Ammon's horn (tissue), 1 donor: ENCODE data around the gene GSX1.
"Not testable (repeated sequence)": the region's sequence is repeated elsewhere in the genome, so short reads cannot be mapped to it uniquely, and the experiment has no call there.

Source experiments
- DNase-seq: peaks from one replicate; pipeline ENCODE4 v3.0.0-alpha.2; 2016; ENCODE audit warnings: low spot score

GSX1 gene

DNA sequence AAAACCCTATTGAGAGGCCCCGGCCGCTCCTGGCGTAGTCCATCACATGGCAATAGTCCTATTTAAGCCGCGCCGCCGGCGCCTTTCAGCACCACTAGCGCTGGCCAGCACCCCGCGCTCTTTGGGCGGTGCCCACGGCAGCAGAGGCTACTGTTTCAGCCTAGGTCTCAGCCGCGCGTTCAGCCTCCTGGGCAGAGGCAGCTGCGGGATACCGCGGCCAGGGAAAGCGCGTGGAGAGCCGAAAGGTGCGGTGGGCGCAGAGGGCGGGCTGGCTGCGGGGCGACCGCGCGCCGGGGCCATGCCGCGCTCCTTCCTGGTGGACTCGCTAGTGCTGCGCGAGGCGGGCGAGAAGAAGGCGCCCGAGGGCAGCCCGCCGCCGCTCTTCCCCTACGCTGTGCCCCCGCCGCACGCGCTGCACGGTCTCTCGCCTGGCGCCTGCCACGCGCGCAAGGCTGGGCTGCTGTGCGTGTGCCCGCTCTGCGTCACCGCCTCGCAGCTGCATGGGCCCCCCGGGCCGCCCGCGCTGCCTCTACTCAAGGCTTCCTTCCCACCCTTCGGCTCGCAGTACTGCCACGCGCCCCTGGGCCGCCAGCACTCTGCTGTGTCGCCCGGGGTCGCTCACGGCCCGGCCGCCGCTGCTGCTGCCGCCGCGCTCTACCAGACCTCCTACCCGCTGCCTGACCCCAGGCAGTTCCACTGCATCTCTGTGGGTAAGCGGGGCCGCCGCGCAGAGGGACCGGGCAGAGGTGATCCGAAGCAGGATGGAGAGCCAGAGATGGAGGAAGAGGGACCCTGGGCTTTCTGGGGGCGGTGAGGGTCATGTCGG lies at the start of gene GSX1:
Gene GSX1 (plus strand): TSS at position 91 of the 826 bp plus-strand sequence. CDS start 208 bp downstream, at position 299.
- peak; percentile 59 for DNase-seq

DNA sequence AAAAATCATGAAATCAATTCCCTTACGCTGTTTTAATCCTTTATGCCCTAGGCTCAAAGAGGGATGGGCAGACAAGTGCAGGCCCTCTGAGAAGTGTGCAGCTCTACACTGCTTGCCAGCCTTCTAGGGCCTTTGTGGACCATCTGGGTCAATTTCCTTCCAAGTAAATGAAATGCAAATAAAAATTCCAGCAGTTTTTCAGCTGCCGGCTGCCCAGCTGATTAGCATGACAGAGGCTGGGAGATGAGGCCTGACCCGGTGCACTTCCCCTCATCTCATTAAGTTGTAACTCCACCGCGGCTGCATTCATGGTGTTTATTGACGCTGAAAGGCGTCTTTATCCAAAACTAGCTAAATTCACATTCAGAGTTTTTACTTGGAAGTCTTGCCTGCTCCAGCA lies 47.5 kb upstream of the GSX1 start:
- DNase-seq, result peak; percentile 17

DNA sequence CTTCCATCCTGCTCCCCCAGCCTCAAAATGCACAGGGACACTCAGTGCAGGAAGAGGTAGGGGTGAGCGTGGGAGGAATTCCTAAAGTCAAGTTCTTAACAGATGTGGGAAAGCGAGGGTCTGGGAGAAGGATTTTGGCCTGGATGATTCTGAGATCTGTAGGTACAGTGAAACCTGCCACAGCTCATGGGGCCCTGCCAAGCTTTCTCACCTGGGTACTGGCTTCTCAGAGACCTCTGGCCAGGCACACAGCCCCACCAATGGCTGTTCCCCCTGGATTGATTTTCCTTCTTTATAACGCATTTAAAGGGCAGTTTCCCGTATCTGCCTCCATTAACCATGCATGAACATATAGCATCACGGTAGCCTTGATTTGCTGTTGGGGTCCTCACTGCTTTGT lies 47.0 kb upstream of the GSX1 start:
- DNase-seq, result no peak

DNA sequence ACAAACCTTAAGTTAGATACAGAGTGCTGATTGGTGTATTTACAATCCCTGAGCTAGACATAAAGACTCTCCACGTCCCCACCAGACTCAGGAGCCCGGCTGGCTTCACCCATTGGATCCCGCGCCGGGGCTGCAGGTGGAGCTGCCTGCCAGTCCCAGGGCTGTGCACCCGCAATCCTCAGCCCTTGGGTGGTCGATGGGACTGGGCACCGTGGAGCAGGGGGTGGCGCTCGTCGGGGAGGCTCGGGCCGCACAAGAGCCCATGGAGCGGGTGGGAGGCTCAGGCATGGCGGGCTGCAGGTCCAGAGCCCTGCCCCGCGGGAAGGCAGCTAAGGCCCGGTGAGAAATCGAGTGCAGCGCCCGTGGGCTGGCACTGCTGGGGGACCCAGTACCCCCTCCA lies 44.1 kb upstream of the GSX1 start:
- not testable (repeated sequence) for DNase-seq

DNA sequence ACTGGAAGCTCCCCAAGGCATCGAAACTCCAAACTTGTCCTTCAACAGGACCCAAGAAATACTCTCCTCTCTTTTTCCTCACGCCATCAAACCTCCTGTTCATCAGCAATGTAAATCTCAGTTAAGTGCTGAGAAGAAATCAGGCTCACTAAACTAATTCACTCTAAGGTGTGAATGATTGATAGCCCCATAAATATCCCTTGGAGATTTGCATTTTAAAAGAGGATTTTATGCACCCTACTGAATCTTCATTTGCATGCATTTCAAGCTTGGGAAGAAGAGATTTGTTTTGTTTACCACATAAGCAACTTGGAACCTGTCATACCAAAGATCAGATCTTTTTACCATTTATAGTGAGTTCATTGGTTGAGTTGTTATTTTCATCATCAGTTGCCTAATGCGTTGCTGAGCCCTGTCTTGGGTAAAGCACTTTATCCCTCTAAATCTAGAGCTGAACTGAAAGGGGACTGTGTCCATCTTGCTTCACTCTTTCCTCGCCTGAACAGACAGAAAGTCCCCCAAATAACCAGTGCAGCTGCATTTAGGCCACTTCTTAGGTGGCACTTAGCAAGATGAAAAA lies 40.2 kb upstream of the GSX1 start:
- DNase-seq, result no peak

DNA sequence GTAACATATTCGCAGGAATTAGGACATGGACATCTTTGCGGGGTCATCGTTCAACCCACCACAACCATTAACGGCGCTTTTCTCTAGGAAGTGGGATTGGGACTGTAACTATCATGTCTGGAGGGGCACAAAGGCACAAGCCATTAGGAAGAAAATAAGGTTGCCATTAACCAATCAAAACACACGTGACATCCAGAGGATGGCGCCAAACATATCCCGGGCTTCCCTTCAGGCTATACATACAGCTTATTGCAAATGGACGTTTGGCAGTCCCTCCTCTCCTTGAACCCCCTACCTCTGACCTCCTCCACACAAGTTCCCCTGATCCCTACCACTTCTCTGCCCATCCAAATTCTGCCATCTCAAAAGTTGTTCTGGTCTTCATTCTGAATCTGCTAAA lies 26.6 kb upstream of the GSX1 start:
- no peak for DNase-seq

DNA sequence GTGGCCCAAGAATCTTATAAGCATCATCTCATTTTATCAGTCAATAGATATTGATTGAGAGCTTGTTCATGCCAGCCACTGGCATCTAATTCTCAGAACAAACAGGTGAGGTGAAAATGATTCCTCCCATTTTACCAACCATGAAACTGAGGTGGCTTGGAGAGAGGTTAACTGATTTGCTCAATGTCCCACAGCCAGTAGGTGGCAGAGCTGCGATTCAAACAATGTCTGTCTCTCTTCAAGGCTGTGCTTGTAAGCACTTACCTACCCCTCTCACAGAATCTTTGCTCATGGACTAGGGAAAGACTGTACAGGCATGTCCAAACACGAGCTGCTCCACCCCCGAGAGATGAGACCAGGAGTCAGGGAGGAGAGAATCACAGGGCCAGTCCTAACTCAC lies 21.5 kb upstream of the GSX1 start:
- peak; percentile 11 for DNase-seq

DNA sequence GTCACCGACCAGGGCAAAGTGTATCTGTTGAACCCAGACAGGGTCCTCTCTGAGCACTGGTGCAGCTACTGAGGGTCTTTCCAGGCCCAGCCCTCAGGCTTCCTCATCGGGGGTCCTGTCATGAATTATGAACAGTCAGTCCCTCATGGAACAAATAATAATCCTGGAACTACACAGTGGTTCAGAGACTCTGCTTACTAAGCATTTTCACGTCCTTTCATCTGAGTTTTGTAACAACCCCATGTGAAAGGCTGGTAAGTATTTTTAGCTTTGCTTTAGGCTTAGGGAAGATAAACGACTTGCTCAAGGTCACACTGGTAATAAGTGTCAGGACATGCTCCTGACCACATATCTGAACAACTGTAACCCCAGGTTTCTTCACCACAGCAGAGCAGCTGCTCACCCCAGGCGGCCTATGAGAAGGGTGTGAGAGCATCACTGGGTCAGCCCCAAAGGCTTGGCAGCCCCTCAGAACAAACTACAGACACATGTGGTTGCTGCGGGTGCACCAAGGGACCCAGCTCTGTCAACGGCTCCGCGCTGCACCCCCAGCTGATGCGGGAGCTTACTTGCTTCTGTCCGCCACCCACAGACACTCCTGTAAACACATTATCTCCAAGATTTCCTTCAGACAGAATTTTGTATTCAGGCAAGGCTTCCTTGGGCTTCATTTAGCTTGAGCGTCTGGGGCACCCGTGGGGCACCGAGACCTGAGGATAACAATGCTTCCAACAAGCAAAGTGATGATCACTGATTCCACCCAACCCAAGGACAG lies 19.4 kb upstream of the GSX1 start:
- no peak for DNase-seq

DNA sequence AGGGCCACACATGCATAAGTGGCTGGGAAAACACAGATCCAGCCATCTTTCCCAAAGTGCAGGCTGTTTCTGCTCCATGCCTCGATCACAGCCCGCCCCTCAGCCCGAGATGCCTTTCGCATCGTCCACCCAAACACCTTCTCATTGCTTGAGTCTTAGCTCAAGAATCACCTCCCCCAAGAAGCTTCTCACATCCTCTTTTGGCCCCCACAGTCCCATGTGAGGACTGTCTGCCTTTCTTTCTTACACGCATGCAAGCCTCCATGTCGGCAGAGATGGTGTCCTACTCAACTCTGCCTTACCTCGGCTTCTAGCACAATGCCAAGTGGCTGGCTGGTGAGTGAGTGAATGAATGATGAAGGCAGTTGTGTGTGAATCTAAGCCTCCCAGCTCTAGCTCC lies 18.1 kb upstream of the GSX1 start:
- no peak for DNase-seq

DNA sequence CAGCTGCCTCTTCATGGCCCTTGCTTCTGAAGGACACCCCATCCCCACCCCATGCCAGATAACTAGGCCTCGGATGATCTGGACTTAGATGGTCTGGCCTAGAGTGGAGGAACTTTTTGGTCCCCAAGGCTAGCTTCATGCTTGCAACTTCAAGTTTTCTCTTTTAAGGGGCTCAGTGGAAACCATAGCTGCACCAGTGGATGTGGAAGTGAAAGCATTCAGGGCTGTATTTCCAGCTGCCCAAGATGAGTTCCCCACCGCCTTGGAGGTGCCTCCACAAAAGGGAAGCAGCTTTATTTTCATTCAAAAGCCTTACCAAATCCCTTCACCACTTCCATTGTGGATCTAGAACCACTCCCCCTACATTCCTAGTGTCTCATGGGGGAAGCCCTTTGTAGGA lies 17.6 kb upstream of the GSX1 start:
- DNase-seq, result peak; percentile 12

DNA sequence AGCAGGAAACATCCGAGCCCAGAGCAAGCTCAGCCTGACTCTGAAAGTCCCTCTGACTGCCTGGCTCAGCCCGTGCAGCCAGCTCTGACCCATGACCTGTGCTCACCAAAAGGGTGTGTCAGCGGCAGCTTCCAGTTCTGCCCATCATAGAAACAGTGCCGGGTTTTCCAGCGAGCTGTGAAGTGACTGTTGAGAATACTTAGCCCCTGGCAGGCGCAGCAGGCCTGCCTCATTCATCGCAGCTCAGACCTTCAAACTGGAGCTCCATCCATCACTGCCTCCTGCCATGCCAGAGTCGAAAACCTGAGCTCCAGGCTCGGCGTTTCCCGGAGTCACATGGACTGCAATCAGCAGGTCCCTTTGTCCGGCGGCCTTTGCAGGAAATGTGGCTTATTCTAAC lies 16.3 kb upstream of the GSX1 start:
- DNase-seq, result no peak

DNA sequence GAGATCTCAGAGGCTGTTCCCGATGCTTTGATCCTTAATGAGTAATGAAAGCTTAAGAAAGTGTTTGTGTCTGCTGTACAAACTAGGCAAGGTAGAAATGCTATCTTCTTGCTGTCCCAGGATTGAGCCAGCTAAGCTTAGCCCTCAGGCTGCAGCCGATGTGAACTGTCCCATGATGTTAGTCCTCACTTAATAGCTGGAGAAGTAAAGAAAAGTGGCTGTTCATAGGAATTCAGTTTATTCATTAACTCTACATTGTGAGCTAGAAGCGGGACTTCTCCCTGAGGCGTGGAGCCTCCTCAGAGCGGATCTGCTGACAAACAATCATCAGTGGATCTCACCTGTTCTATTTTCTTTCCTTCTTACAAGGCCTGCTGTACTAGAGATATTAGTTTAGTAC lies 10.1 kb upstream of the GSX1 start:
- DNase-seq, result no peak

DNA sequence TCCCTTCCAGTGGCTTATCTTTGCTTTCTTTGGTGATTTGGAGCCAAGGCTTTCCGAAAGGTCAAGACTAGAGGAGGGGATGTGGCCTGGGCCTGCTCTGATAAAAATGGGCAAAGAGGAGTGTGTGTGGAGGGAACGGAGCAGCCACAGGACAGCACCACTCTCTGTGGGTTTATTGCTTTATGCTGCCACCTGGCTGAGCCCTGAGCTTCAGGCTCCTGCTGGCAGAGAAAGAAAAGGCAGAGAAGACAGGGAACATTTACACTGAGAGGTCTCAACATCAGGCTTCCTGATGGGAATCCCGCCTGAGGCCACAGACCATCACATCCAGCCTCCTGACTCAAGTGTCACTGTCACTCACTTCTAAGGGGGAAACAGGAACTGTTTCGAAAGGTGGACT lies 9.2 kb upstream of the GSX1 start:
- DNase-seq, result peak; percentile 38

DNA sequence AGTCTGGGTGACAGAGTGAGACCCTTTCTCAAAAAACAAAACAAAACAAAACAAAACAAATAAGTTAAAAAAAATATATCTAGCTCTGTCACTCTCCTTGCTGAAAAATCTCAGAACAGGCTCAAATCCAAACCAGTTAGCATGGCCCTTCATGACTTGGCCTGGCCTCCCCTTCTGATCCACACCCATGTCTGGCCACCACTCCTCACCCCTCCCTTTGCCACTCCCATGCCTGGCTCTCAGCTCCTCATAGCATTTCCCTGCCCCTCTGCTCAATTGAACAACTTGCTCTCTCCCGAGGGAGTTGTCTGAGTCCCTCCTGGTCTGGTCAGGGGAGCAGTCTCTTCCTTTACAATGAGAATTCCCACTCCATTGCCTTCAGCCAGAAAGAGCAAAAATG lies 4.0 kb upstream of the GSX1 start:
- no peak for DNase-seq

DNA sequence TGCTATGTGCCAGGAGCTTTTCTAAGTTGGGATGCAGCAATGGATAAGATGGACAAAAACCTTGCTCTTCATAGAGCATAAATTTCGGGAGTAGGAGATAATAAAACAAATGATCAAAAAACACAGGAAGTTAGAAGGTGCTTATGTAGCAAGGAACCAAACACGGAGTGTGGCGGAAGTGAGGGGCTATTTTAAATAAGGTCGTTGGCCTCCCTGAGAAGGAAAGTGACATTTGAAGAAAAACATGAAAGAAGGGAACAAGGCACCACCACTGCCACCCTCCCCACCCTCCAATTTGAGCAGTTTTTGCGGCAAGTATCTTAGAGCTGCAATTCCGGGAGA lies 3.2 kb upstream of the GSX1 start:
- DNase-seq, result no peak

DNA sequence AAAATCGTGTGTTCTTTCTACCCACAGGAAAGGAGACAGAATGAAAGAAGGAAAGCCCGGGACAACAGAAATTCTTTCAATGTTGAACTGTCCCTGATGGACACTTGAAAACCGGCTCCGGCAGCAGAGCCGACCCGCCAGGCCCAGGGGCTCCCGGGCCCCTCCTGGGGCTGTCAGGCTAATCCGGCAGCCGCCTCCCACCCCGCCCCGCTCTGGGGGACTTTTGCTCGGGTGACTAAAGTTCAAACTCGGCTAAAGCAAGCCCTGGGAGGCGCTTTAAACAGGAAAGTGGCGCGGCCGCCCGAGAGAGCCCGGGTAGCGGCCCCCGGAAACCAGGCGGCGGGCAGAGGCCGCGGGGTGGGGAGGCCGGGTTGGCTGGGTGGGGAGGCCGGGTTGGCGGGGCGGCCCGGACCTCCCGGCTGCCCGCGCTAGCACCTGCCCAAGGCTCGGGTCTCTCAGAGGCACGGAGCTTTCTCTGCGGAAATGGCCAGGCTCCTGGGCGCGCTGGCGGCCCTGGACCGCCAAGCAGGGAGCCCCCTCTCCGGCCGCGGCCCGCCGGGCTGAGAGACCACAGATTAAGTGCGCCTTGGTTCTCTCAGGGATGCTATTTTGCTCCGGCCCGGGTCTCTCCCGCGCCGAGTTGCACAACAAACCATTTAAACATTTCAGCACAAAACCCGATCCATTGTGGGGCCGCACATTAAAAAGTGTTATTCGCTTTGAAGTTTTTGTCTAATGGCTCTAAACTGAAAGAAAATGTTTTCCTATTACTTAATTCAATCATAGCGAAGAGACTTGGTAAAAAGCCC lies 2.6 kb upstream of the GSX1 start:
- DNase-seq, result no peak

DNA sequence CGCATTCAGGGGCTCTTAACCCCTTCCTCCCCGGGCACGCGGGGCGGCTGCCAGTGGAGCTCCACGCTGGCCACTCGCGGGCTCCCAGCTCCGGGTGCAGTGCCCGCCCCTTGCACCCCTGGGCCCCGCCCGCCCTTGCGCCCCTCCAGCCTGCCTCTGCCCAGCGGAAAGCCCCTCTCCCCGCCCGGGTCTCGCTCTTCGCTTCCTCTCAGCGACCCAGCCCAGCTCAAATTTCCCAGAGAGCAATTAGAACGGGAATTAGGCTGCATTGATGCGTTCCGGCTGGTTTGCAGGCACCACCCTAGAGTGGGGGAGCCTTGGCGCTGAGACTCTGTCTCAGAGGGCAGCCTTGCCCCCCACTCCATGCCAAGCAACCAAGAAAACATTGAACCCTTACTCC lies 1.8 kb upstream of the GSX1 start:
- no peak for DNase-seq

DNA sequence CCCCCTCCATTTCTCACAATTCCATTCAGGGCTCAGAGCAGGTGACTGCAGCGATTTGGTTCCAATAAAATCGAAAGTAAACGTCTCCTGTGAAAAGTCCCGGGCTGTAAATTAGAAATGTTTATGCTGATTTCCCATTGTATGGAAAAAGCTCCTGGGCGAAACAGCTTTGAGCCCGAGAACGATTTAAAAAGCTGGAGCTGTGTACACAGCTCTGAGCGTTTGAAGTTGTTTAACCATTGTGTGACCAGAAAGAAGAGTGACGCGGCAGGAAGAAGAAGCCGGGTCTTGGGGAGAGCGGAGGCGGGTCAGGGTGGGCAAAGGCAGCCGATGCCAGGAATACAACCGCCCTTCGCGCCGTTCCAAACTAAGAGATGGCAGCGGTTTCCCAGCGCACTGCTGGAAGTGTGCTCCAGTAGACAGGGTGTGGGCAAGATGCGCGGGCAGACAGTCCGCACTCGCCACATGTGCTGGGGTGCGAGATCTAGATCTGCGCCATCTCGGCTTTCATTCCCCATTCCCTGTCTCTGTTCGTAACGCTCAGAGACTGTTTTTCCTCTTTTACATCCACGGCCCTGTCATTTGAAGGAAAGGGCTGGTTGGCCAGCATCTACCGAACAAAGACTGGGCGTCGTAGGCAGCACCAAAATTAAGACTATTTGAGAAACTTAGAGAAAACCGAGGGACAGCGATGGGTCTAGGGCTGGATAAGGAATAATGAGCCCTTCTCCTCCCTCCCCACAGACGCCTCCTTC lies 960 bp upstream of the GSX1 start:
- DNase-seq, result no peak

DNA sequence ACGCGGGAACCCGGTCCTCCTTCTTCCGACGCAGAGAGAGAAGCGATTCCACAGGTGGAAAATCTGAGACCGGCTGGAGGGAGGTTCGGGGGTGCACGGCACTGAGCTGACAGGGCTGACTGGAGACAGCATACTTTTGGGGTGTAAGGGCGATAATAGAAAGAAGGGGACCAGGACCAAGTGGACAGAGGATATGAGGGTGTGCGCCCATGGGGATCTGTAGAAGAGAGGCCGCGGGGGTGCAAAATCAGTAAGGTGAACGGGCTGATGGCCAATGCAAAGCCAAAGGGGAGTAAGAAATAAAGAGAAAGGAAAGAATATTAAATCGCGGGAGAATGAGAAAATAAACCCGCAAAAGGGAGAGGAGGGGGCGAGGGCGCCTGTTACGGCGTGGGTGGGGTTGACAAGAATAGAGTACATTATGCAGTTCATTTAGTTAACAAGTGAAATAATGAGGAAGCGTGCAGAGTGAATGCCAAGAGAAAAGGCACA lies 336 bp upstream of the GSX1 start:
- DNase-seq, result no peak

DNA sequence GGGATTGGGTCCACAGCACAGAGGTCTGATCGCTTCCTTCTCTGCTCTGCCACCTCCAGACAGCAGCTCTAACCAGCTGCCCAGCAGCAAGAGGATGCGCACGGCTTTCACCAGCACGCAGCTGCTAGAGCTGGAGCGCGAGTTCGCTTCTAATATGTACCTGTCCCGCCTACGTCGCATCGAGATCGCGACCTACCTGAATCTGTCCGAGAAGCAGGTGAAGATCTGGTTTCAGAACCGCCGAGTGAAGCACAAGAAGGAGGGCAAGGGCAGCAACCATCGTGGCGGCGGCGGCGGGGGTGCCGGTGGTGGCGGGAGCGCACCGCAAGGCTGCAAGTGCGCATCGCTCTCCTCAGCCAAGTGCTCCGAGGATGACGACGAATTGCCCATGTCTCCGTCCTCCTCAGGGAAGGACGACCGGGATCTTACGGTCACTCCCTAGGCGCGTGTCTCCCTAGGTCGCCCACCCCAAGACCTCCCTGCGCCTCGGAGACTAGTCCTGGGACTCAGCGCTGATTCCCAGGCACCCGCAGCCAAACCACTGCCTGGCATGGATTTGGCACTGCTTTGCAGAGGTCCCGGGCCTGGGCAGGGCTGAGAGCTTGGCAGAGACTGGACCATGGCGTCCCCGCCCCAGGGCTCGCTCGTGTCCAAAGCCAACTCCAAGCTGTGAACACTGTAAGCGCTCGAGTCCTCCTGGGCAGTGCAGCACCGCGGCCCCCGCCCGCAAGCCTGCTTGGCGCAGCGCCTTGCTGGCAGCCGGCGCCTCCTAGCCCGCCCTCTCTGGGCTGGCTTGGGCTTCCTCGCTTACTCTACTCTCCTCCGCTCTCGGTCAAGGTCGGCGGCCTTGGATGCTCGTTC lies 1.5 kb downstream of the GSX1 start:
- no peak for DNase-seq

DNA sequence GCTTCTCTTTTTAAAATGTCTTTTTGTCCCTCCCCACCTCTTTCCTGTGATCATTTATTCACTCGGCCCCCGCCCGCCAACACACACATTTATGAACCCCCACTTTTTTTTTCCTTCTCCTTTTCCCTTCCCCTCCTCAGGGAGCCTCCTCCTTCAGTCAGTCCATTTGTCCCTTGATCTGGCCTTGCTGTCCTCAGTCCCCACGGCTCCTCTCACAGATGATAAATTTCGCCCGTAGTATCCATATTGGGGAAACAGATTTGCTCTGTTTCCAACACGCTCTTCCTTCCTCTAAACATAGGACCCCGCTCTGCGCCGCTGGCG lies 2.0 kb downstream of the GSX1 start:
- no peak for DNase-seq
